ENCODE data around the gene MOB2.
A peak's percentile ranks its signal among the peaks of the same experiment; 100 is the strongest.
"Not testable (repeated sequence)": the region's sequence is repeated elsewhere in the genome, so short reads cannot be mapped to it uniquely, and the experiment has no call there.

Gene MOB2

GRCh38 chr11:1519028-1520010 lies 32.7 kb upstream of the MOB2 start:
- DNase-seq: no peak
- in situ Hi-C loops (cut with MboI; ENCODE audit: low pct_unique_long_range_greater_than_20kb, low sequenced_read_pairs): no loop called here

GRCh38 chr11:1518301-1518700 lies 31.7 kb upstream of the MOB2 start:
- DNase-seq: no peak
- in situ Hi-C loops (cut with MboI; ENCODE audit: low pct_unique_long_range_greater_than_20kb, low sequenced_read_pairs): no loop called here

DNA sequence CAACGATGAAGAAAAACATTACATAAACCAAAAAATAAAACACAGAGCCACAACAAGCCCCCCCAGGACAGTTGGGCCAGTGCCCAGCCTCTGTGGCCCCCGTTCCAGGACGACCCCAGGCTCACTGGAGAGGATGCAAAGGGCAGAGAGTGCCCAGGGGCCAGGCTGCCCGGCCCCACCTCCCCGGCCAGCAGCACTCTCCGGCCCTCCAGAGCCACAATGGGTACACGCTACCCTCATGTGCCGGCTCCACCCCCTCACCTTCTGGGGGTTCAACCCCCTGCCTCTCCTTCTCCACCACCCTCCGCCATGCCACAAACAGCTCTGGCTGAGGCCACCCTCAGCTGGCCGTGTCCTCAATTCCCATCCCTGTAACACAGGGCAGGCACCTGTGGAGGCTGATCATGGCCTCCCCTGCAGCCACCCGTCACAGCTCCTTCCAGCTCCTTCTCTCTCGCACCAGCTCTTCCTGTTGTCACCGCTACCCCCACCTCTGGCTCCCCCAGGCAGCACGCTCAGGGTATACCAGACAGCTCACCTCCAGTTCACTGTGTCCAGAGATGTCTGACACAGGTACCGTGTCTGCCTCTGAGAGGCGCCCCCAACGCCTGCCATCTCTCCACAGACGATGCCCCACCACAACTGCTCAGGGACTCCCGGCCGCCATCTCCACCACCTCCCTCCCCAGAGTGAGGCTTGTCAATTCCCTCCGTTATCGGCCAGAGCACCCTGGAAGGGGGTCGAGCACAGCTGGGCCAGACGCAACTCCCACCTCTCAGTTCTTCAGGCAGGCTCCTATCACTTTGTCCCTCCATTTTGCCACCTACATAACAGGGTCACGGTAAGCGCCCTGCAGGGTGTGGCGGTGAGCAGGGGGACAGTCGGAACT lies 30.8 kb upstream of the MOB2 start:
- in situ Hi-C loops (cut with MboI; ENCODE audit: low pct_unique_long_range_greater_than_20kb, low sequenced_read_pairs): no loop called here
- no peak for DNase-seq

DNA sequence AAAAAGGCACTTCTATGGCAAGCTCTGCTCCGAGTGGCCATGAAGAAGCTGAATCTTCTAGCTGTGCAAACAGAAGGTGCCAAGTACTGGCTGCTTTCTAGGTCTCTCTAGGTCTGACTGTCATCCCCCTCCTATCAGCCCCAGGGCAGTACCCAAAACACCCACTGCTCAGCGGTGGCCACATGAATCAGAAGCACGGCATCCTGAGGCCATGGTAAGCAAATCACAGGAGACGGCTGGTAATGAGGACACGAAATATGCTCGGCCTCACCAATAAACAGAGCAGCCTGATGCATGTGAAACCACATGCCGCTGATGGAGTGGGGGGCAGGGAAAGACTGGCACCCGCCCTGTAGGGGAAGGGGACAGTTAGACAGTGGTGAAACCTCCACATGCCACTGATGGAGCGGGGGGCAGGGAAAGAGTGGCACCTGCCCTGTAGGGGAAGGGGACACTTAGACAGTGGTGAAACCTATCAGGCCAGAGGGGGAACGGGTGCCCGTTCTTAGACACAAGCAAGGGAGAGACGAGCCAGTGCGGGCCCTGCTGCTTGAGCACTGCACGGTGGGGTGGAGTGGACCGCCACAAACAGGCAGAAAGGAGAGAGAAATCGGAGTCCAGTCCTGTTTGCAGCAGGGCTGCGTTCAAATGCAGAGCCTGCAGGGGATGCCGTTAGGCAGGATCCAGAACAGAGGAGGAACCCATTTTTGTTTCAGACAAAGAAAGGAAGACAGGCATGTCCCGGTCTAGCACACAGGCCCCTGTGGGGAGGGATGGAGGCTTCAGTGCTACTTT lies 29.9 kb upstream of the MOB2 start:
- in situ Hi-C loops (cut with MboI; ENCODE audit: low pct_unique_long_range_greater_than_20kb, low sequenced_read_pairs): no loop called here

GRCh38 chr11:1515082-1516060 lies 28.8 kb upstream of the MOB2 start:
- in situ Hi-C loops (cut with MboI; ENCODE audit: low pct_unique_long_range_greater_than_20kb, low sequenced_read_pairs): no loop called here
- peak; percentile 62 for DNase-seq

More for the DNA sequence above, 29.9 kb upstream of the MOB2 start:
- no peak for DNase-seq

DNA sequence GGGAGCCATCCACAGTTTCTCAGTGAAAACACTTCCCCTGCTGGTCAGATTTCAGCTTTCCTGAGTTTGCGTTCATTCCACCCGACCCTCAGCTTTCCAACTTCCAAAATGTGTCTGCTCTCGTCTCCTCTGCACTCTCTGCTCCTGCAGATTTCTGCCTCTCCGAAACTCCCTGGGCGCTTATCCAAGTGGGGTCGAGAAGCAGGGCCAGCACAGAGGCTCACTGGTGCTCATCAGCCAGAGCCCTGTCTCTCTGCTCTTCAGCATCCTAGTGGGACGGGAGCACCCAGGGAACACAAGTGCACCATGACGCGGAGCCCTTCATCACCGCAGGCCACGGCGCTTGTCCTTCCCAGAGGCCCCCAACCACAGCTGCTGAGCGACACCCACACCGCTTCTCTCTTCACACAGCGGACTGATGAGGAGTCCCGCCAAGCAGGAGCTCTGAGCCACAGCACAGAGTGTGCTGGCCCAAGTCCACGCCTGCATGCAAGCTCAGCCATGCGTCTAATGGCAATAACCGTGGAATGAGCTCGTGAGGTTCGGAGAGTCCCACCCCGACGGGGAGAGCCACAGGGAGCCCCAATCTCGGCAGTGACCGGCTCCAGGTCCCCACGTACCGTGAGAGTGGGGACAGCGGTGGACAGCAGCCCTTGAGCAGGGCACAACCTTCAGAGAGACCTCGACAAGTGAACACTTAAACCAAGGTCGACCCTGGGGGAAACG lies 27.9 kb upstream of the MOB2 start:
- DNase-seq: no peak
- in situ Hi-C loops (cut with MboI; ENCODE audit: low pct_unique_long_range_greater_than_20kb, low sequenced_read_pairs): no loop called here

DNA sequence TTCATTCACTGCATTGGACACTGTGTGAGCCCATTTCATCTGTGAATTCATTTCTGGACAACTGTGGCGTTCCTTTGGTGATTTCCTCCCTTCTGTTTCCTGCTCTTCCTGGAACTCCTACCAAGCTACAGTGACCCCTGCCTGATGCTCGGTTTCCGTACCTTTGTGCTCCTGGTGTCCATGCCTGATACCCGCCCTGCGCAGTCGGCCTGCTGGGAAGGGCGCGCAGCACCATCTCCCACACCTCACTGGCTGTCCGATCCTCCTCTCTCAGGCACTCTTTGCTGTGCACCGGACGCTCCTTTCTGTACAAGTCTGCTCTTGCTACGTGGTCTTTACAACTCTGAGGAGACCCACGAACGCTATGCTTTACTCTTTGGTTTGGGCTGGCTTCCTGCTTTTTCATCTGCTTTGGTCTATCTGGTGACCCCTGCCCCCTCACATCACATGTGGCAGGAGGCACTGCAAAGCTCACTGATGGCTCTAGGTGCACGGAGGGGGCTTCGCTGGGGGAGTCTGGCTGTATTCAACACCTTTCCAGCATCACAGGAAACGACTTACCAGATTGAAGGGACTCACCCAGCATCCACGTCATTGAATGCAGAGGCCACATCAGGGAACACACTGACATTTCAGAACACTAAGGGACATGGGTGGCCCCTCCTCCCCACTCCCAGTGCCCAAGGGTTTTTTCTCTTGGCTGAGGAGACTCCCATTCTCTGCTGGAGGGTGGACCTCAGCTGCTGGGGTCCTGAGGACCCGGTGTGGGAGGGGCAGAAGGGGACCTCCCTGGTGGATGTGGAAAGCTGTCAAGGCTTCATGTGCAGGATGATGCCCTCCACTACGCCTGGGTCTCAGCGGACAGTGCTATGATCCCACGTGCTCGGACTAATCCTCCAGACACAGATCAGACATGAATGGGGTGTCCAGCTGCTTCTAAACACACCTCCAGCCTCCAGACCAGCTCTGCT lies 27.0 kb upstream of the MOB2 start:
- DNase-seq: no peak
- in situ Hi-C loops (cut with MboI; ENCODE audit: low pct_unique_long_range_greater_than_20kb, low sequenced_read_pairs): no loop called here

- DNase-seq; in situ Hi-C loops (cut with MboI; ENCODE audit: low pct_unique_long_range_greater_than_20kb, low sequenced_read_pairs): not testable (repeated sequence)
Observed at GRCh38 chr11:1512531-1513258, 26.1 kb upstream of the MOB2 start.

DNA sequence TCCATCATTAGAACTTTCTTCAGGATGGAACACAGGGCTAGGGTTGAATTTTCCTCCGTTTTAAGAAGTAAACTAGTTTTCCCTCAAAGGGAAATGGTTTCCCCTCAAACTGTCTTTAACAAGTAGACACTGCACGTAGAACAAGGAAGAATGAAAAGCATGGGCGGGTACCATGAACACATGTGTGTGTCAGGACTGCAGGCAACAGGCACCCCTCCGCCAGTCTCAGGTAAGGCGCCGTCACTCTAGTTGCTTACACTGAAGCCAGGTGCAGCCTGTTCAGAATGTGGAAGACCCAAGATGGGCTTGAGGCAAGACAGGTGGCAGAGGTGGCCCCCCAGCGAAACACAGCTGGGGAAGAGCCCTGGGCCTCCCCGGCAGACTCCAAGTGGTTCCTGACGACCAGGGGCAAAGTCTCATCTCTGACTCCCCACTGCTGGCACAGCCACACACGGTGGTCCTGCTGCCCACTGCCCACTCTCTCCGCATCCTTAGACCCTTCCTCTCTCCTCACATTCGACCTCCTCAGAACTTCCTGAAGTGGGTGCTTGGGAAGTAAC lies 25.4 kb upstream of the MOB2 start:
- in situ Hi-C loops (cut with MboI; ENCODE audit: low pct_unique_long_range_greater_than_20kb, low sequenced_read_pairs): no loop called here
- DNase-seq: no peak

DNA sequence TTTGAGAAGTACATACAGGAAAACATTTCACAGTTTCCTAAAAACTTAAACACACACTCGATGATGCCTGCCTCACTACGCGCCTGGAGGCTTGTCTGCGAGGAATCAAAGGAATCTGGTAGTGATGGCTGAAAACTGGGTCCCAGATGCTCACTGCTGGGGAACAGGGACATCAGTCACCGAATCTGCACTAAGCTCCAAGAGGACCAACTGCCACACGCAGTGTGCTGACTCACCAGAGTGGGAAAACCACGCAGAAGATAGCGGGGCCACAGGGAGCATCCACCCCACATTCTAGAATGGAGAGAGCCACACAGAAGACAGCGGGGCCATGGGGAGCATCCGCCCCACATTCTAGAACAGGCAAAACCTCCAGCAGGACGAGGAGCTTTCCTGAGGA lies 24.3 kb upstream of the MOB2 start:
- DNase-seq: no peak
- in situ Hi-C loops (cut with MboI; ENCODE audit: low pct_unique_long_range_greater_than_20kb, low sequenced_read_pairs): no loop called here

DNA sequence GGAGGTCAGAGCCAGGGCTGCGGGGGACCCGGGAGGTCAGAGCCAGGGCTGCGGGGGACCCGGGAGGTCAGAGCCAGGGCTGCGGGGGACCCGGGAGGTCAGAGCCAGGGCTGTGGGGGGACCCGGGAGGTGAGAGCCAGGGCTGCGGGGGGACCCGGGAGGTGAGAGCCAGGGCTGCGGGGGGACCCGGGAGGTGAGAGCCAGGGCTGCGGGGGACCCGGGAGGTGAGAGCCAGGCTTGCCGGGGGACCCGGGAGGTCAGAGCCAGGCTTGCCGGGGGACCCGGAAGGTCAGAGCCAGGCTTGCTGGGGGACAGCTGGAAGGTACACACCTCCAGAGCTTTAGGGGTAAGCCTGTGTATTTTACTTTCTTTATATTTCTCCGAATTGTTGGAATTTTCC lies 23.8 kb upstream of the MOB2 start:
- DNase-seq; in situ Hi-C loops (cut with MboI; ENCODE audit: low pct_unique_long_range_greater_than_20kb, low sequenced_read_pairs): not testable (repeated sequence)

DNA sequence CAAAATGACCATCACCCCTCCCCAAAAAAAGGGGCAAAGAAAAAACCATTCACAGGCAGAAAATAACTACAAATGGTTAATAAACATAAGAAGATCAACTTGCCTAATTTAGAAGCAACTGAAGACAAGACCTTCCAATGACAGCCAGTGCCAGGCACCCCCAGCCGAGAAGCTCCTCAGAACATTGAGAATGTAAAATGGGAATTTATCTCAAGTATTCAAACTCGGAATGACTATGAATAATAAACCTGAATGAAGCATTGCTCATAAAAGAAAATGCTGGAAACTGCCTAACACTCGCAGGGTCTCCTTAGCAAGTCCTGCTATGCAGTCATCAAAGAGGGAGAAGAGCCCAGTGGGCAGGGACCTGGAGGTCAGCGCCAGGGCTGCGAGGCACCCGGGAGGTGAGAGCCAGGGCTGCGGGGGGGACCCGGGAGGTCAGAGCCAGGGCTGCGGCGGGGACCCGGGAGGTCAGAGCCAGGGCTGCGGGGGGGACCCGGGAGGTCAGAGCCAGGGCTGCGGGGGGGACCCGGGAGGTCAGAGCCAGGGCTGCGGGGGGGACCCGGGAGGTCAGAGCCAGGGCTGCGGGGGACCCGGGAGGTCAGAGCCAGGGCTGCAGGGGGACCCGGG lies 23.2 kb upstream of the MOB2 start:
- in situ Hi-C loops (cut with MboI; ENCODE audit: low pct_unique_long_range_greater_than_20kb, low sequenced_read_pairs): no loop called here
- DNase-seq: no peak

DNA sequence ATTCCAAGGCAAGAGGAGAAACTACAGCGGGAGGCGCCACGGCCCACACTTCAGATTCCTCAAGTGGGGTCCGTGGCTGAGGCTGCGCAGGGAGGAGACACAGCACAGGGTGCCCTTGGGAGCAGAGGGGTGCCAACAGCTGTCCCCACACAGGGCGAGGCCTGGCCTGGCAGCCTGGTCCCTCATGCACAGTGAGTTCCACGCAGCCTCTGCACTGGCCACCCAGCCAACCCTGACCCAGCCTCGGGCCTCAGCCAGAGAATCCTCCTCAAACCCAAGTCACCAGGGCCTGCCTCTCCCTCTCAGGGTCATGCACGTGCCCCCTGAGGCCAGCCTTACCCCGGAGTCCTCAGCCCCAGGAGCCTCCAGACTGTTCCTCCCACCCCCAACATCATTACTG lies 22.4 kb upstream of the MOB2 start:
- DNase-seq: no peak
- in situ Hi-C loops (cut with MboI; ENCODE audit: low pct_unique_long_range_greater_than_20kb, low sequenced_read_pairs): no loop called here

DNA sequence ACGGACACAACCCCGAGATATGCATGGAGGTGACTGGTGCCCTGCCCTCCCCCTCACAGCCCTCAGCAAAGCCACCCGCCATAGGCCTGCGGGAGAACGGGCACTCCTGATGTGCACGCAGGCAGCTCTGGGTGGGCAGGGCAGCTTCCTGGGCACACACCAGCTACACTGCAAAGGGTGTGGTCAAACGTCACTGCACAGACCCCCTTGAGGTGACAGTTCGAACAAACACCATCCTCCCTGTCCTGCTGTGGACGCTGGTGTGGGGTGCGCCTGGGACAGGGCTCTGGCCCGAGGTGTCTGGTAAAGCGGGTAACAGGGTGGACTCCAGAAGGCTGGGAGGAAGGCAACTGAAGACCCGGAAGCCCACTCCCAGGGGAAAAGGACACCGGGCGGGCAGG lies 21.9 kb upstream of the MOB2 start:
- in situ Hi-C loops (cut with MboI; ENCODE audit: low pct_unique_long_range_greater_than_20kb, low sequenced_read_pairs): no loop called here
- no peak for DNase-seq
